Measurements from ENCODE around the gene ACBD6.

GRCh38 chr1:180489313-180489712 is 13.1 kb downstream of the ACBD6 start:
- TF ChIP-seq CTCF (IDR thresholded peaks at IDR 0.05) (no peak), EP300 (IDR thresholded peaks at IDR 0.05) (no peak), POLR2A (IDR thresholded peaks at IDR 0.05) (no peak), POLR2AphosphoS5 (IDR thresholded peaks at IDR 0.05) (no peak)

Measured in stomach (tissue), 4 donors.